H1 (cell line): ENCODE results near the gene NACAD. TPM values are rescaled to one million over a fixed set of nuclear protein-coding genes. Genes with fewer than 3 reads are reported as not detected.
"Not testable (repeated sequence)": the region's sequence is repeated elsewhere in the genome, so short reads cannot be mapped to it uniquely, and the experiment has no call there.

Experiments
- CTCF ChIA-PET: fragments of 300-600 bp; sonication (Branson Sonifier 250); formaldehyde crosslinking; loops from one replicate; lab custom pipeline; 2021; ENCODE audit not compliant: partially characterized antibody; lab: Charles Lee
- POLR2A ChIA-PET: fragments of 300-600 bp; sonication (Branson Sonifier 250); formaldehyde crosslinking; loops from one replicate; lab custom pipeline; 2021; ENCODE audit warnings: inconsistent platforms; ENCODE audit not compliant: partially characterized antibody; lab: Charles Lee
- DNase-seq, 2 experiments: peaks; one replicate each; pipeline versions ENCODE4 v3.0.0 to v3.0.0-alpha.2; 2010 to 2022; ENCODE audit warnings: low spot score in 2 of 2, low read depth in 1 of 2, mixed read lengths in 1 of 2
- FAIRE-seq: peaks from 2 replicates; lab custom pipeline; 2011; peaks lifted over from hg19 to GRCh38; lab: Jason Lieb, UNC
- H2AFZ ChIP-seq: 2 replicates; pipeline ENCODE4 v1.8.1; 2012; ENCODE audit warnings: low read length, inconsistent platforms
- H2AK5ac ChIP-seq: 2 replicates; pipeline ENCODE4 v1.6.1; 2013; ENCODE audit warnings: low read depth, low read length
- H2BK120ac ChIP-seq: replicated peaks from 2 replicates; pipeline ENCODE3; 2013; ENCODE audit warnings: low read depth, low read length, inconsistent platforms
- H2BK12ac ChIP-seq: 2 replicates; pipeline ENCODE4 v1.6.1; 2013; ENCODE audit warnings: low read depth, low read length
- H2BK15ac ChIP-seq: 2 replicates; pipeline ENCODE4 v1.6.1; 2013; ENCODE audit warnings: low read length
- H2BK20ac ChIP-seq: 2 replicates; pipeline ENCODE4 v1.6.1; 2013; ENCODE audit warnings: low read length
- H2BK5ac ChIP-seq: 2 replicates; pipeline ENCODE4 v1.6.1; 2013; ENCODE audit warnings: low read depth, low read length
- H3K14ac ChIP-seq: 2 replicates; pipeline ENCODE4 v1.6.1; 2013; ENCODE audit warnings: inconsistent platforms; ENCODE audit not compliant: insufficient read length
- H3K18ac ChIP-seq: 2 replicates; pipeline ENCODE4 v1.6.1; 2013; ENCODE audit warnings: low read length; ENCODE audit errors: extremely low read depth
- H3K23ac ChIP-seq: 2 replicates; pipeline ENCODE4 v1.6.1; 2013; ENCODE audit warnings: inconsistent platforms; ENCODE audit not compliant: insufficient read length
- H3K23me2 ChIP-seq: 2 replicates; pipeline ENCODE4 v1.6.1; 2013; ENCODE audit warnings: low read depth, low read length
- H3K27ac ChIP-seq: 2 replicates; pipeline ENCODE4 v1.6.1; 2011; ENCODE audit warnings: low read depth, low read length, inconsistent platforms
- H3K27me3 ChIP-seq, 4 experiments: replicated peaks in 1 of 4; 1 replicate in 1 of 4; 2 replicates in 3 of 4; pipeline versions ENCODE4 v1.6.1 to v1.8.1; 2011 to 2013; ENCODE audit warnings: low read length in 3 of 4, mild to moderate bottlenecking in 3 of 4, inconsistent platforms in 2 of 4, mixed read lengths in 2 of 4, moderate library complexity in 1 of 4; ENCODE audit not compliant: control insufficient read depth in 3 of 4, insufficient read depth in 3 of 4; ENCODE audit errors: extremely low read depth in 1 of 4
- H3K36me3 ChIP-seq, 4 experiments: 2 replicates each; pipeline versions ENCODE4 v1.6.1 to v1.8.1; 2011 to 2013; ENCODE audit warnings: mild to moderate bottlenecking in 4 of 4, low read length in 3 of 4, moderate library complexity in 2 of 4, control low read depth in 1 of 4, inconsistent platforms in 1 of 4; ENCODE audit not compliant: insufficient read depth in 4 of 4, control insufficient read depth in 2 of 4
- H3K4ac ChIP-seq: replicated peaks from 2 replicates; pipeline ENCODE3; 2013; ENCODE audit warnings: low read length, low read depth, mixed read lengths, inconsistent platforms; ENCODE audit not compliant: insufficient read length
- H3K4me1 ChIP-seq, 4 experiments: replicated peaks in 1 of 4; 1 replicate in 1 of 4; 2 replicates in 3 of 4; pipeline versions ENCODE4 v1.6.1 to v1.8.1; 2011 to 2013; ENCODE audit warnings: low read length in 3 of 4, inconsistent platforms in 2 of 4, mixed read lengths in 1 of 4; ENCODE audit not compliant: insufficient read depth in 4 of 4, control insufficient read depth in 3 of 4
- H3K4me2 ChIP-seq, 2 experiments: 2 replicates each; pipeline versions ENCODE4 v1.6.1 to v1.8.1; 2011 to 2013; ENCODE audit warnings: low read depth in 2 of 2, low read length in 2 of 2, control low read depth in 1 of 2, inconsistent platforms in 1 of 2, mild to moderate bottlenecking in 1 of 2; ENCODE audit not compliant: insufficient read depth in 1 of 2
- H3K4me3 ChIP-seq, 4 experiments: fragments of 200-600, 300-600 bp in 1 of 4; sonication (generic), shearing (Covaris generic), sonication (Bioruptor Twin) in 1 of 4; 2 replicates each; pipeline versions ENCODE4 v1.5.1 to v1.8.1; 2011 to 2016; ENCODE audit warnings: low read length in 4 of 4, low read depth in 3 of 4, control low read depth in 2 of 4, inconsistent platforms in 2 of 4, mild to moderate bottlenecking in 2 of 4, mixed read lengths in 1 of 4, moderate library complexity in 1 of 4; ENCODE audit not compliant: insufficient read depth in 2 of 4; ENCODE audit errors: extremely low read depth in 1 of 4
- H3K56ac ChIP-seq: replicated peaks from 2 replicates; pipeline ENCODE3; 2013; ENCODE audit warnings: low read depth, mild to moderate bottlenecking, mixed read lengths, low read length, inconsistent platforms; ENCODE audit not compliant: insufficient read length
- H3K79me1 ChIP-seq: 2 replicates; pipeline ENCODE4 v1.6.1; 2013; ENCODE audit warnings: low read depth, low read length, control low read depth
- H3K79me2 ChIP-seq, 2 experiments: 2 replicates each; pipeline versions ENCODE4 v1.6.1 to v1.8.1; 2012 to 2013; ENCODE audit warnings: low read length in 2 of 2, mild to moderate bottlenecking in 2 of 2, inconsistent platforms in 1 of 2; ENCODE audit not compliant: insufficient read depth in 2 of 2, control insufficient read depth in 1 of 2
- H3K9ac ChIP-seq, 4 experiments: replicated peaks in 1 of 4; 1 replicate in 1 of 4; 2 replicates in 3 of 4; pipeline versions ENCODE4 v1.6.1 to v1.8.1; 2011 to 2013; ENCODE audit warnings: low read depth in 3 of 4, low read length in 3 of 4, control low read depth in 2 of 4, mild to moderate bottlenecking in 2 of 4, moderate library complexity in 2 of 4, inconsistent platforms in 1 of 4; ENCODE audit errors: extremely low read depth in 1 of 4
- H3K9me3 ChIP-seq, 2 experiments: 2 replicates each; pipeline versions ENCODE4 v1.6.1 to v1.8.1; 2012 to 2013; ENCODE audit warnings: mild to moderate bottlenecking in 2 of 2, moderate library complexity in 2 of 2, control low read depth in 1 of 2, inconsistent platforms in 1 of 2, low read depth in 1 of 2, low read length in 1 of 2, mixed read lengths in 1 of 2; ENCODE audit not compliant: insufficient read depth in 2 of 2
- H4K20me1 ChIP-seq, 2 experiments: replicated peaks in 1 of 2; 2 replicates each; pipeline versions ENCODE3 to v1.8.1; 2011 to 2013; ENCODE audit warnings: inconsistent platforms in 2 of 2, low read length in 2 of 2, mild to moderate bottlenecking in 1 of 2; ENCODE audit not compliant: insufficient read depth in 2 of 2, control insufficient read depth in 1 of 2
- H4K5ac ChIP-seq: 2 replicates; pipeline ENCODE4 v1.6.1; 2013; ENCODE audit warnings: low read length, low read depth, mixed read lengths, inconsistent platforms; ENCODE audit not compliant: insufficient read length
- H4K8ac ChIP-seq: 2 replicates; pipeline ENCODE4 v1.8.0; 2013; ENCODE audit warnings: mild to moderate bottlenecking, moderate library complexity, low read length, inconsistent platforms; ENCODE audit not compliant: insufficient read depth; ENCODE audit errors: extremely low read depth
- H4K91ac ChIP-seq: replicated peaks from 2 replicates; pipeline ENCODE3; 2013; ENCODE audit warnings: low read length, mixed read lengths, inconsistent platforms; ENCODE audit not compliant: insufficient read length
- WGBS, 2 experiments: shearing (Covaris generic) in 1 of 2; methylation state at CpG; one replicate each; pipeline versions ENCODE4 v1.1.6 to v1.1.7; 2013 to 2015; ENCODE audit warnings: low lambda C conversion rate in 2 of 2, mixed read lengths in 2 of 2, inconsistent platforms in 1 of 2, low coverage in 1 of 2, missing lambda C conversion rate in 1 of 2; ENCODE audit not compliant: insufficient replicate concordance in 2 of 2, insufficient coverage in 1 of 2, insufficient read length in 1 of 2; ENCODE audit errors: extremely low coverage in 1 of 2, missing lambda C conversion rate in 1 of 2; 5-methylcytosine and 5-hydroxymethylcytosine counted together
- polyA plus RNA-seq, 7 experiments: library from polyadenylated mRNA; depleted of rRNA in 3 of 7; stranded (reverse) in 5 of 7; unstranded in 2 of 7; fragments of >200 nt in 5 of 7; fragments of 200-250 nt in 2 of 7; gene quantifications; 1 replicate in 5 of 7; 2 replicates in 1 of 7; 4 replicates in 1 of 7; pipeline versions ENCODE4 v1.2.1 to v1.2.3, GENCODE V29; 2011 to 2013; ENCODE audit warnings: missing spikeins in 2 of 7, mixed read lengths in 2 of 7
- total RNA-seq: library from RNA; stranded (reverse); fragmentation: NEBNext Ultra II Directional; extraction: Animal tissue kit (Norgen Biotek cat#: 25700); gene quantifications from 2 replicates; pipeline ENCODE4 v1.2.1, GENCODE V29; 2021

NACAD gene
- total and polyA plus RNA-seq, 2 of the 8 experiments (the other 6 are each of a cell fraction or from before 2014, with no cell fraction given), result 1.3 to 6.0 TPM

- H4K8ac ChIP-seq, H3K9ac ChIP-seq, H3K4me2 ChIP-seq, H4K20me1 ChIP-seq, H3K9me3 ChIP-seq, H3K23ac ChIP-seq, H3K36me3 ChIP-seq, H3K27ac ChIP-seq, FAIRE-seq, H3K4ac ChIP-seq, DNase-seq, H2AFZ ChIP-seq, H3K27me3 ChIP-seq, H4K5ac ChIP-seq, H2BK12ac ChIP-seq, H4K91ac ChIP-seq, H2BK15ac ChIP-seq, H3K23me2 ChIP-seq, H3K56ac ChIP-seq, H2BK20ac ChIP-seq, H2BK120ac ChIP-seq, H3K79me1 ChIP-seq, H3K18ac ChIP-seq, H3K4me1 ChIP-seq, H2AK5ac ChIP-seq, H3K14ac ChIP-seq, H2BK5ac ChIP-seq, H3K4me3 ChIP-seq: not testable (repeated sequence)
- POLR2A ChIA-PET, result interaction anchor here (0.8 to 1.4 kb wide), 4 partner anchors 18 to 74 kb away, joined by 3 to 4 read pairs (median 3); no protein-coding TSS in a partner anchor
- 87% methylated on average over 5 of the region's 5 CpGs; no CpG with 5 or more reads in 1 of the 2 experiments for WGBS, 2 experiments
- CTCF ChIA-PET, result interaction anchor here (0.8 to 1.3 kb wide), 2 partner anchors 16 to 37 kb away, joined by 3 read pairs; no protein-coding TSS in a partner anchor
- peaks cover 0 to 27% of the 10 kb centered on the region in 2 experiments; a peak in 2 of 4 replicates for H3K79me2 ChIP-seq
Observed at GRCh38 chr7:45034710-45035109, 54.1 kb downstream of the NACAD start.
